Measurements from ENCODE around the gene STUB1. TPM values are rescaled to one million over a fixed set of nuclear protein-coding genes. Genes with fewer than 3 reads are reported as not detected.
"Not testable (repeated sequence)": the region's sequence is repeated elsewhere in the genome, so short reads cannot be mapped to it uniquely, and the experiment has no call there.

Gene STUB1
- total RNA-seq, 2 donors from 2014 or later: 63.3 to 205 TPM

DNA sequence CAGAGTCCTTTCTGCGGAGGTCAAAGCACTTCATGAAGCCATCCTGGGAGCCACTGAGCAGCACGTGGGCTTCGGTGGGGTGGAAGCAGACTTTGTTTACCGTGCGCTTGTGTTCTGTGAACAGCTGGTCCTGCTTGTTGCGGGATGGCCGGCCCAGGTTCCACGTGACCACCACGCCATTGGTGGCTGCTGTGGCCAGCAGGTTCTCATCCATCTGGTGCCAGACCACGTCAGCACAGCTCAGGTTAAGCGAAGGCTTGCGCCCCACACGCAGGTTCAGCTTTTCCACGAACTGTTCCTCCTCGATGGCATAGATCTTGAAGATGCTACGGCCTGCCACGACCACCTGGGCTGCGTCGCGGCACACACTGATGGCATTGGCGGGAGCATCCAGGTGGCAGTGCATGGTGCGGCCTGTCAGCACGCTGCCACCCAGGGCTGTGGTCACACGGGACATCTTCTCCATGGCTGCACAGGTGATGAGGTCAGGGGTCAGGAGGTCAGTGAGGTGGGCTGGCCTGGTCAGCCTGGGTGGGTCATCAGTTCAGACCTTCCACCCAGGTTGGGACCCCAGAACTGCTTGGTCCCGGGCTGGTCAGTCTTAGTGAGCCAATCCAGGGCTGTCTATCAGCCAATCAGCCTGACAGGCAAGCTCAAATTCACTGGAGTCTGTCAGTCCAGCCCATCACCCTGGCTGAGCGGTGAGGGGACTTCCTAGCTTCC, 9.1 kb downstream of the STUB1 start:
- WGBS, 2 donors: 65 to 75% methylated on average over 8 to 26 of the region's 26 CpGs
- peak overlapping the region in 3 of 4 donors; percentile 33 to 87 (median 81) for H3K27ac ChIP-seq
- H3K4me3 ChIP-seq: peak overlapping the region in 1 of 2 donors; percentile 83
- peaks cover 48% of the 10 kb centered on the region for H3K4me1 ChIP-seq
- H3K9me3 ChIP-seq: no peaks in the 10 kb centered on the region
- ATAC-seq (no peak), DNase-seq (no peak)
- peaks cover 0 to 12% of the 10 kb centered on the region in 2 donors for H3K27me3 ChIP-seq
- intact Hi-C loops (cut with DNase I): no loop called here
- TF ChIP-seq POLR2A (IDR thresholded peaks at IDR 0.05): no peak
- TF ChIP-seq, protein P1, sequence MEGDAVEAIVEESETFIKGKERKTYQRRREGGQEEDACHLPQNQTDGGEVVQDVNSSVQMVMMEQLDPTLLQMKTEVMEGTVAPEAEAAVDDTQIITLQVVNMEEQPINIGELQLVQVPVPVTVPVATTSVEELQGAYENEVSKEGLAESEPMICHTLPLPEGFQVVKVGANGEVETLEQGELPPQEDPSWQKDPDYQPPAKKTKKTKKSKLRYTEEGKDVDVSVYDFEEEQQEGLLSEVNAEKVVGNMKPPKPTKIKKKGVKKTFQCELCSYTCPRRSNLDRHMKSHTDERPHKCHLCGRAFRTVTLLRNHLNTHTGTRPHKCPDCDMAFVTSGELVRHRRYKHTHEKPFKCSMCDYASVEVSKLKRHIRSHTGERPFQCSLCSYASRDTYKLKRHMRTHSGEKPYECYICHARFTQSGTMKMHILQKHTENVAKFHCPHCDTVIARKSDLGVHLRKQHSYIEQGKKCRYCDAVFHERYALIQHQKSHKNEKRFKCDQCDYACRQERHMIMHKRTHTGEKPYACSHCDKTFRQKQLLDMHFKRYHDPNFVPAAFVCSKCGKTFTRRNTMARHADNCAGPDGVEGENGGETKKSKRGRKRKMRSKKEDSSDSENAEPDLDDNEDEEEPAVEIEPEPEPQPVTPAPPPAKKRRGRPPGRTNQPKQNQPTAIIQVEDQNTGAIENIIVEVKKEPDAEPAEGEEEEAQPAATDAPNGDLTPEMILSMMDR (IDR thresholded peaks at IDR 0.05): no peak
- H3K36me3 ChIP-seq (replicated peaks in 1 of 2; ENCODE audit: insufficient read depth in 1 of 2, low read depth in 2 of 2): peaks cover 0 to 4% of the 10 kb centered on the region in 2 donors

DNA sequence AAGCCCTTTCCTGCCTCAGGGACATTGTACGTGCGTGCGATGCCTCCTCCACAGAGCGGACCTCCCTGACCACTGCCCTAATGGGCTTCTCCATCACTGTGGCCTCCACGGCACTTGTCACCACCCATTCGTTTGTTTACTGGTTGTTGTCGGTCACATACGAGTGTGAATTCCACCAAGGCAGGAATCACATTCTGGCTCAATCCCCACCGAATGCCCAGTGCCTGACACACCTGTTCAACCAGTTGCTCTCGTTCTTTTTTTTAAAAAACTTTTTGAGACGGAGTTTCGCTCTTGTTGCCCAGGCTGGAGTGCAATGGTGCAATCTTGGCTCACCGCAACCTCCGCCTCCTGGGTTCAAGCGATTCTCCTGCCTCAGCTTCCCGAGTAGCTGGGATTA, 11.0 kb downstream of the STUB1 start:
- 68 to 70% methylated on average over 16 of the region's 16 CpGs for WGBS, 2 donors
- DNase-seq; H3K4me3 ChIP-seq; H3K9me3 ChIP-seq; ATAC-seq; intact Hi-C loops (cut with DNase I); H3K27ac ChIP-seq; H3K36me3 ChIP-seq (replicated peaks in 1 of 2; ENCODE audit: insufficient read depth in 1 of 2, low read depth in 2 of 2): not testable (repeated sequence)
- Histone ChIP-seq H3K4me1 (peaks cover 48% of the 10 kb centered on the region), H3K27me3 (peaks cover 0 to 24% of the 10 kb centered on the region in 2 donors)

DNA sequence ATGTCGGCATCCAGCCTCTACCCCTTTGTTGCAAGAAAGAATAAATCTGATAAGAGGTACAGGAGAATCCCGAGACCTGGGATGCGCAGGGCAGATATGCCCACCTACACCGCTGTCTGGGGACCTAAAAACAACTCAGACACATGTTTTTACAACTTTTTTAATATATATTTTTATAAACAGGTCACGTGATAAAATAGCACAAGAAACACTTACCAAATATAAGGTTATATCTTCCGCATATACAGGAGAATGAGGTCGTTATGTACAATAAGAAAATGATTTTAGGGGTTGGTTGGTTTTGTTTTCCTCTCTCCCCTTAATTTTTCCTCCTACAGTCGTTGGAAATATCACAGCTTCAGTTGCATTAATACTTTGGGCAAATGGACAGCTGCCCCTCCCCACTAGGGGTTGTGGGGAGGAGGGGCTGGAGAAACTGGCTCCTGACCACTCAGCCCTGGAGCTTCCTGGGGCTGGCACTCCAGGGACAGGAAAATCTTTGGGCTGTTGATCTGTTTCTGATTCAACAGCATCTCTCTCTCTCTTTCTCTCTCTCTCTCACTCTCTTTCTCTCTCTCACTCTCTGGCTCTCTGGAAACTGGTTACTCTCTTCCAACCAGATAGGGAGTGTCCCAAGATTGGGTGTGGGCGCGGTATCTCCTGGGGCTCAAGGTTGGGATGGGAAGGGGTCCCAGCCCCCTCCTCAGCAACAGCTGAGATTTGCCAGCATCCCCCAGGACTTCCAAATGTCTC, 12.3 kb downstream of the STUB1 start:
- H3K9me3 ChIP-seq: no peaks in the 10 kb centered on the region
- no peak for TF ChIP-seq POLR2A (IDR thresholded peaks at IDR 0.05)
- peaks cover 44% of the 10 kb centered on the region for H3K4me1 ChIP-seq
- H3K27ac ChIP-seq: no peak overlapping the region
- WGBS, 2 donors: 52 to 57% methylated on average over 10 of the region's 10 CpGs
- ATAC-seq: no peak
- H3K27me3 ChIP-seq: peaks cover 0 to 24% of the 10 kb centered on the region in 2 donors
- H3K4me3 ChIP-seq: no peak overlapping the region
- H3K36me3 ChIP-seq (replicated peaks in 1 of 2; ENCODE audit: insufficient read depth in 1 of 2, low read depth in 2 of 2): no peaks in the 10 kb centered on the region
- intact Hi-C loops (cut with DNase I): no loop called here
- DNase-seq: no peak

DNA sequence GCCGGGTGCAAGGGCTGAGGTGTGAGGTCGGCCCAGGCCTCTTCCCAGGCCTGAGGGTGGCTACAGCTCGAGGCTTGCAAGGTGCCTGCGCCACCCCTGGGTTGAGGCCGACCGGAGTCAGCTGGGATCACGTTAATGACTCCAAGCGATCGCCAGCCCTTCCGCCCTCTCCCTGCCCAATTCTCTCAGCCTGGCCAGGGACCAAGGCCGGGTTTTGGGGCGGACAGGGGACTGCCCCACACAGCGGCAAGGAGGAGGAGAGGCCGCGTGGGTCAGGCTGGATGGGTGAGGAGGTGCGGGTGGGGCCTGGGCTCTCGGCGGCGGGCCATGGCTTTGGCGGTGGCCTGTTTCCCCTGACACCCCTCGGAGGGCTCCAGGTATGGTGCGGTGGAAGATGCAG, 13.2 kb downstream of the STUB1 start:
- 53% methylated on average over 22 of the region's 22 CpGs; no CpG with 5 or more reads in 1 of the 2 donors for WGBS, 2 donors
- H3K36me3 ChIP-seq (replicated peaks in 1 of 2; ENCODE audit: insufficient read depth in 1 of 2, low read depth in 2 of 2): no peaks in the 10 kb centered on the region
- intact Hi-C loops (cut with DNase I): no loop called here
- no peak for ATAC-seq
- H3K4me3 ChIP-seq: no peak overlapping the region
- peaks cover 0 to 24% of the 10 kb centered on the region in 2 donors for H3K27me3 ChIP-seq
- H3K9me3 ChIP-seq: no peaks in the 10 kb centered on the region
- H3K4me1 ChIP-seq: peaks cover 44% of the 10 kb centered on the region
- no peak overlapping the region for H3K27ac ChIP-seq
- TF ChIP-seq POLR2A (IDR thresholded peaks at IDR 0.05): no peak
- TF ChIP-seq, protein P1 (IDR thresholded peaks at IDR 0.05): no peak
- no peak for DNase-seq

DNA sequence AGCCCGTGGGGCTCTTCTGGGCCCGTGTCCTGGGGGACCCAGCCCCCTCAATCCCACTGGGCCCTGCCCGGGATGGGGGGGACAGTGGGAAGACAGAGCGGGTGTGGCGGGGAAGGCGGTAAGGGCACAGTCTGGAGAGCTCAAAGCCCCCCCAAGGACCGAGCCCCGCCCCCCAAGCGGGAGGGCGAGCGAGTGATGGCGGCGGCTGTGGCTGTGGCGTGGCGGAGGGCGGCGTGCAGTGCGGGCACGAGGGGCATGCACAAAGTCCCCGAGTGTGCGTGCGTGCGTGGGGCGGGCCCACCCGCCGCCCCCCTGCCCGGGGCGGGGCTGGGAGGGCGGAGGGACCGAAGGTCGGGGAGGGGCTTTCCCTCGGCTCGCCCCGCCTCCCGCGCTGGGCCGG, 13.6 kb downstream of the STUB1 start:
- DNase-seq (no peak), ATAC-seq (no peak)
- H3K27me3 ChIP-seq: peaks cover 0 to 24% of the 10 kb centered on the region in 2 donors
- WGBS, 2 donors: 12 to 22% methylated on average over 7 to 14 of the region's 37 CpGs
- peaks cover 42% of the 10 kb centered on the region for H3K4me1 ChIP-seq
- H3K36me3 ChIP-seq (replicated peaks in 1 of 2; ENCODE audit: insufficient read depth in 1 of 2, low read depth in 2 of 2): no peaks in the 10 kb centered on the region
- H3K4me3 ChIP-seq: no peak overlapping the region
- no peak overlapping the region for H3K27ac ChIP-seq
- no peak for TF ChIP-seq POLR2A (IDR thresholded peaks at IDR 0.05)
- TF ChIP-seq, protein P1 (IDR thresholded peaks at IDR 0.05): no peak
- intact Hi-C loops (cut with DNase I): no loop called here
- H3K9me3 ChIP-seq: no peaks in the 10 kb centered on the region
